Spleen (tissue), 7 donors: Measurements from ENCODE around the gene PTPRM.

Experiments
- CTCF ChIP-seq, 11 experiments: fragments of 200-600 bp in 7 of 11; fragments of 450-650 bp in 4 of 11; sonication (generic) in 4 of 11; IDR thresholded peaks in 8 of 11; conservative IDR thresholded peaks in 3 of 11; 1 replicate in 7 of 11; 2 replicates in 4 of 11; pipeline versions ENCODE4 v1.4.0 to v1.8.0; 2016 to 2021; ENCODE audit warnings: antibody characterized with exemption in 11 of 11, inconsistent platforms in 4 of 11, mild to moderate bottlenecking in 1 of 11
- POLR2A ChIP-seq, 3 donors: fragments of 450-650 bp; IDR thresholded peaks; one replicate each; pipeline ENCODE4 v1.5.1; 2017; ENCODE audit warnings: antibody characterized with exemption in 3 of 3, mild to moderate bottlenecking in 1 of 3
- POLR2AphosphoS5 ChIP-seq, 3 donors: sonication (generic); formaldehyde crosslinking; IDR thresholded peaks; one replicate each; pipeline ENCODE4 v1.5.1; 2017; ENCODE audit warnings: antibody characterized with exemption in 3 of 3
- donor health status: DM: no; HTN: no; CAD: no; lungs with moderate emphysema.
- donor health status: DM: no; HTN: no; CAD: no.
- donor health status: DM: no; HTN: no; CAD: no.

DNA sequence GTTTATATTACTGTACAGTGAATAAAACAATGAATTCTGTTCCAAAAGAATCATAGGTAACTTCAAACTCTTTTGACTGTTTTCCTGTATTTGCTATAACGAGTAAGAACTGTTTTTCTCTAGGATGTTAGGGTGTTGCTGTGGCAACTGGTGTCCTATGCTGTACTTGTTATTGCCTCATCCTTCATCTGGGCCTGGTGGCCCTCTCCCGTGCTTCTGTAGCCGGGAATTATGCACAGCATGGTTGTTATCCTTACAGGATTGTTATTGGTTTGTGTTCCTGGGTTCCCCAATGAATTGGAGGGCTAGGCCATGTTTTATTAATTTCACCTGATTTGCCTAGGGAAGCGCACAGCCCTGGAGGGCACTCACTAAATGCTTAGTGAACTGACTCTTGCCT lies 279.2 kb downstream of the PTPRM start:
- TF ChIP-seq CTCF (IDR thresholded peaks at IDR 0.05 in 8 of 11, conservative IDR thresholded peaks at IDR 0.05 in 3 of 11) (no peak), POLR2A (IDR thresholded peaks at IDR 0.05) (no peak), POLR2AphosphoS5 (IDR thresholded peaks at IDR 0.05) (no peak)
